H1 (cell line): Measurements from ENCODE around the gene APBB3. TPM values are rescaled to one million over a fixed set of nuclear protein-coding genes. Genes with fewer than 3 reads are reported as not detected.

Source experiments
- CHD7 ChIP-seq: fragments of 300-600 bp; sonication (generic); IDR thresholded peaks from 2 replicates; pipeline ENCODE4 v1.7.1; 2012; ENCODE audit warnings: low read length, moderate library complexity, mild to moderate bottlenecking, inconsistent platforms; ENCODE audit not compliant: insufficient replicate concordance
- EZH2 ChIP-seq: fragments of 200-600 bp; sonication (generic); IDR thresholded peaks from 2 replicates; pipeline ENCODE4 v1.7.1; 2012; ENCODE audit warnings: low read depth, mild to moderate bottlenecking, moderate library complexity, low read length, inconsistent platforms; ENCODE audit not compliant: severe bottlenecking
- POU5F1 ChIP-seq: IDR thresholded peaks from 2 replicates; pipeline ENCODE4 v1.6.1; 2011; ENCODE audit warnings: low read depth, mild to moderate bottlenecking, low read length, moderate library complexity
- SP1 ChIP-seq: IDR thresholded peaks from 2 replicates; pipeline ENCODE4 v1.6.1; 2011; ENCODE audit warnings: low read depth, low read length
- SP2 ChIP-seq: IDR thresholded peaks from 2 replicates; pipeline ENCODE4 v1.6.1; 2012; ENCODE audit warnings: mild to moderate bottlenecking, low read length, inconsistent platforms
- SRF ChIP-seq: IDR thresholded peaks from 2 replicates; pipeline ENCODE4 v1.6.1; 2011; ENCODE audit warnings: mild to moderate bottlenecking, low read depth, low read length, moderate library complexity
- polyA plus RNA-seq, 7 experiments: library from polyadenylated mRNA; depleted of rRNA in 3 of 7; stranded (reverse) in 5 of 7; unstranded in 2 of 7; fragments of >200 nt in 5 of 7; fragments of 200-250 nt in 2 of 7; gene quantifications; 1 replicate in 5 of 7; 2 replicates in 1 of 7; 4 replicates in 1 of 7; pipeline versions ENCODE4 v1.2.1 to v1.2.3, GENCODE V29; 2011 to 2013; ENCODE audit warnings: missing spikeins in 2 of 7, mixed read lengths in 2 of 7
- total RNA-seq: library from RNA; stranded (reverse); fragmentation: NEBNext Ultra II Directional; extraction: Animal tissue kit (Norgen Biotek cat#: 25700); gene quantifications from 2 replicates; pipeline ENCODE4 v1.2.1, GENCODE V29; 2021

APBB3 gene
- total and polyA plus RNA-seq, 2 of the 8 experiments (the other 6 are each of a cell fraction or from before 2014, with no cell fraction given): 16.0 to 21.9 TPM

GRCh38 chr5:140548791-140549190 lies 15.6 kb downstream of the APBB3 start (continued):
- TF ChIP-seq CHD7 (no peak), EZH2 (no peak), SRF (no peak), POU5F1 (no peak), SP2 (no peak), SP1 (no peak)
